AG09309 (cell line): ENCODE data around the gene KIRREL1.
A peak's percentile ranks its signal among the peaks of the same experiment; 100 is the strongest.

ENCODE experiments used
- DNase-seq: peaks from one replicate; pipeline ENCODE4 v3.0.0-alpha.2; 2010; ENCODE audit warnings: low read depth
- H3K4me3 ChIP-seq: 2 replicates; pipeline ENCODE4 v1.5.1; 2011; ENCODE audit warnings: mild to moderate bottlenecking, low read depth, low read length, moderate library complexity; ENCODE audit not compliant: control insufficient read depth
- TF ChIP-seq, protein P1 (sequence below): IDR thresholded peaks from 2 replicates; pipeline ENCODE4 v1.5.1; 2011; ENCODE audit warnings: mild to moderate bottlenecking, low read depth, low read length, inconsistent platforms; ENCODE audit not compliant: insufficient read depth, control insufficient read depth; ENCODE audit errors: missing control alignments

Gene KIRREL1

DNA sequence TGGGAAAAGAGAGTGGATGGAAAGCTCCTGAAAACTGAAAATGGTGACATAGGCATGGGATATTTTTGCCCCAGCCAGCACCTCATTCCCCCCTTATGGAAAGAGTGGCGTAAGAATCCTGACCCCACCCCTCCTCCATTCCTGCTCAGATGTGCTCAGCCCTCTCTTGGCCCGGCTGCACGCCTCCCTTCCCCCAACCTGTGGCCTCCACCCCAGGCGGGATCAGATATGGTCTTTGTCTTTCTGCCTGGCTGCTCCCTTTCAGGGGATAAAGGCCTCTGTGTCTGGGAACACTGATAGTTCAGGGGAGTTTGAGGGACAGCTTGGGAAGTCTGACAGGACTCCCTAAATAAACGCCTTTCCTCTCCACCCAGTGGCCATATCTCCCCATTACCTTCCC, 49.8 kb downstream of the KIRREL1 start:
- no peak for DNase-seq
- TF ChIP-seq, protein P1, sequence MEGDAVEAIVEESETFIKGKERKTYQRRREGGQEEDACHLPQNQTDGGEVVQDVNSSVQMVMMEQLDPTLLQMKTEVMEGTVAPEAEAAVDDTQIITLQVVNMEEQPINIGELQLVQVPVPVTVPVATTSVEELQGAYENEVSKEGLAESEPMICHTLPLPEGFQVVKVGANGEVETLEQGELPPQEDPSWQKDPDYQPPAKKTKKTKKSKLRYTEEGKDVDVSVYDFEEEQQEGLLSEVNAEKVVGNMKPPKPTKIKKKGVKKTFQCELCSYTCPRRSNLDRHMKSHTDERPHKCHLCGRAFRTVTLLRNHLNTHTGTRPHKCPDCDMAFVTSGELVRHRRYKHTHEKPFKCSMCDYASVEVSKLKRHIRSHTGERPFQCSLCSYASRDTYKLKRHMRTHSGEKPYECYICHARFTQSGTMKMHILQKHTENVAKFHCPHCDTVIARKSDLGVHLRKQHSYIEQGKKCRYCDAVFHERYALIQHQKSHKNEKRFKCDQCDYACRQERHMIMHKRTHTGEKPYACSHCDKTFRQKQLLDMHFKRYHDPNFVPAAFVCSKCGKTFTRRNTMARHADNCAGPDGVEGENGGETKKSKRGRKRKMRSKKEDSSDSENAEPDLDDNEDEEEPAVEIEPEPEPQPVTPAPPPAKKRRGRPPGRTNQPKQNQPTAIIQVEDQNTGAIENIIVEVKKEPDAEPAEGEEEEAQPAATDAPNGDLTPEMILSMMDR, result no peak
- no peak overlapping the region for H3K4me3 ChIP-seq

DNA sequence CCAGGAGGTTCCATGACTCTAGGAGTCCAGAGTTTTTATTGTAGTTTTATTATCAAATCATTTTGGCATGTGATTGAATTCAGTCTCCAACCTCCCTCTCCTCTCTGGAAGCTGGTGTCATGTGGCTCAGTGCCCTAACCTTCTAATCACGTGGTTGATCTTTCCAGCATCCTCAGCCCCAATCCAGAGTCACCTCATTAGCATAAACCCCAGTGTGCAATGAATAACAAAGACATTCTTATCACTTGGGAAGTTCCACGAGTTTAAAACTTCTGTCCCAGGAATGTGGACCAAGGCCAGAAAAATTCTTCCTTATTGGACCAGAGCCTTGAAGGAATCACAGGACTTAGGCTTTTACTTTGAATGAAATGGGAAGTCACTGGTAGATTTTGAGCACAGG, 52.2 kb downstream of the KIRREL1 start:
- DNase-seq, result peak; percentile 27
- no peak overlapping the region for H3K4me3 ChIP-seq
- TF ChIP-seq, protein P1, result no peak

DNA sequence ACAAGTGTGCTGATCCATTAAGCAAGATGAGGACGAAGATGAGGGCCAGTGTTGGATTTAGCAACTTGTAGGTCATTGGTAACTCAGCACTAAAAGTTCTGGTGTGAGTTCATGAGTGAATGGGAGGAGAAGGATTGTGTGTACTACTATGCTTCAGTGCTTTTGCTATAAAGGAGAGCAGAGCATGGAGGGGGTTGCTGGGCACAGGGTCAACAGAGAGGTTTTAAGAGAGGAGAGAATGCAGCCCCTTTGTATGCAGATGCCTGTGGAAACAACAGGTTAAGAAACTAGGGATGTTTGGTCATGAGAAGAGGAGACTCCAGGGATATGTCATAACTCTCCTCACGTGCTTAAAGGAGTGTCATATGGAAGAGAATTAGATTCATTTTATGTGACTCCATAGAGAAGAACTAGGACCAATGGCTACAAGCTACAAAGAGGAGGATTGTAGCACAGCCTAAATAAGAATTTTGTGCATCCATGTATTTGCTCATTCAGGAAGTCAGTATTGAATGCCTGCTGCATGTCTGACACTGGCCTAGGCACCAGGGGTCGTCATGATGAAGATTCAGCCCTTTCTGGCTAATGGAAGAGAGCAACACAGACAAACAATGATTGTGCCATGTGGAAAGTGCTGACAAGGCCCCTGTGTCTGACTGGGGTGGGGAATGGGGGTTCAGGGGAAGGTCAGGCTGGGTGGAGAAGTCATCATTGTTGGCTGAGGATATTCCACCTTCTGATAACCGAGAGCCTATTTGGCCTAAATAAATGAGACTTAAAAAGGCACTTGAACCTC, 53.5 kb downstream of the KIRREL1 start:
- H3K4me3 ChIP-seq, result no peak overlapping the region
- DNase-seq, result no peak
- TF ChIP-seq, protein P1, result no peak

DNA sequence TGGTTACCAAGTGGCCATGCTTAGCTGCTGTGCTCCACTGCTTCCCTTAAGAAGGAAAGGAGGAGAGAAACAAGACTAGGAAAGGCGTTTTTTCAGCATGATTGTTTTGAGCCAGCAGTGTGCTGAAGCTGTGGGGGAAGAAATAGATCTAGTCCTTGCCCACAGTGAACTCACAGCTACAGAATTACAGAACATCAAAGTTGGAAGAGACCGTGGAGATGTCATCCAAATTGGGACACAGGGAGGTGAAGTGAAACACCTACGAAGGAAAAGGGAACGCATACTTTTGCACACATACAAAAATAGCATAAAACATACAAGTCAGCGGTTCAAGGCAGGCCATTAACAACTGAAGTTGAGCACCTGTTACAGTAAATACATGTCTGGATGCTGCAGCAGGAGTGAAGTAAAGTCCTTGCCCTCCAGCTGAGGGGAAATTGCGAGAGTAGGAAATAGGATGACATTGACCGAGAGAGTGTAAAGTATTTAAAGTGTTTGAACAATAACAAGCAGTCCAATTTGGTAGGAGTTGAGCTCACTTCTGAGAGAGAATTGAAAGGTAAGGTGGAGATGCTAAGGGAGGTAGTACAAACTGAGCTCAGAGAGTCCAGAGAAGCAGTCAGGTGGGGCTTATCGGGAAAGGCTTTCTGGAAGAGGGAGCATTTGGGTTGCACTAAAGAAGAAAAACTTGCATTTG, 55.1 kb downstream of the KIRREL1 start:
- TF ChIP-seq, protein P1, result no peak
- H3K4me3 ChIP-seq, result no peak overlapping the region
- DNase-seq, result no peak

DNA sequence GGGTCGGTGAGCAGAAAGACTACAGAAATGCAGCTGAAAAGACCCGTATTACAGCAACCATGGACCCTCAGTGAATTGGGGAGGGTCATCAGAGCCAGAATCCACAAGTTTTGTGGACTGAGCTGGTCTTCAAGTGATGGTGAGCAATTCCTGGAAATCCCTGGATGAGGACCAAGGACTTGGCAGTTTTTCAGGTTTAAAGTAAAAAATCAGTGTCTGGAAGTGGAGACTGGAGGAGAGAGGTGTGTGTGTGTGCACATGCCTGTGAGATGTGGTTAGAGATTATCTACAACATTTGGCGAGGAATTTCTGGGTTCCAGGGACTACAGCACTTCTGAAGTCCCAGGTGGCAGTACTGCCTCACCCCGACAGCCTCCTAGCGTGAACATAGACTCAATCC, 56.4 kb downstream of the KIRREL1 start:
- no peak for DNase-seq
- H3K4me3 ChIP-seq, result no peak overlapping the region
- TF ChIP-seq, protein P1, result no peak

DNA sequence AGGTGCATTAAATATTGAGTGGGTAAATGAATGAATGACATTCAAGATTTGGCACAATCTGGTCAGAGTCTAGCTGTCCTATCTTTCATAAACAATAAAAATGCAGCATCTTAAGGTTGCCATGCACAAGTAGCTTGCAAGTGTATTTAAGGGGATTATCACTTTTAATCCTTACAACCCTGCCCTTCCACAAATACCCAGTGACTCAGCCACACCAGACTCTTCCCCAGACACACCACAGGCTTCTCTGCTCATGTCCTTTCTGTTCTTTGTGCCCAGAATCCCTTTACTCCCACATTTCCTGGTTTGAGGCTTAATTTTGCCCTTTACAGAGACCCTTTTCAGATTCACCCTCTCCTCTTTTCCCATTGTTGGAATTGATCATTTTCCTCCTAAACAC, 59.8 kb downstream of the KIRREL1 start:
- no peak for DNase-seq
- H3K4me3 ChIP-seq, result no peak overlapping the region
- TF ChIP-seq, protein P1, result no peak
